ENCODE results near the gene TP53I3. TPM values are rescaled to one million over a fixed set of nuclear protein-coding genes. Genes with fewer than 3 reads are reported as not detected.

The TP53I3 gene
- total RNA-seq, 1 donor from 2014 or later = 38.3 TPM

GRCh38 chr2:24050041-24050979 lies 34.3 kb downstream of the TP53I3 start:
- peak; percentile 36 for DNase-seq (ENCODE audit: low read depth, low spot score)
- Mint-ChIP-seq H3K4me3 (no peak overlapping the region), H3K27ac (ENCODE audit: unreplicated experiment) (no peak overlapping the region), H3K27me3 (ENCODE audit: low read depth) (no peaks in the 10 kb centered on the region), H3K4me1 (peaks cover 20% of the 10 kb centered on the region), H3K36me3 (ENCODE audit: low read depth) (no peaks in the 10 kb centered on the region), H3K9me3 (no peaks in the 10 kb centered on the region)
- no peak for TF ChIP-seq CTCF (conservative IDR thresholded peaks at IDR 0.05)

DNA sequence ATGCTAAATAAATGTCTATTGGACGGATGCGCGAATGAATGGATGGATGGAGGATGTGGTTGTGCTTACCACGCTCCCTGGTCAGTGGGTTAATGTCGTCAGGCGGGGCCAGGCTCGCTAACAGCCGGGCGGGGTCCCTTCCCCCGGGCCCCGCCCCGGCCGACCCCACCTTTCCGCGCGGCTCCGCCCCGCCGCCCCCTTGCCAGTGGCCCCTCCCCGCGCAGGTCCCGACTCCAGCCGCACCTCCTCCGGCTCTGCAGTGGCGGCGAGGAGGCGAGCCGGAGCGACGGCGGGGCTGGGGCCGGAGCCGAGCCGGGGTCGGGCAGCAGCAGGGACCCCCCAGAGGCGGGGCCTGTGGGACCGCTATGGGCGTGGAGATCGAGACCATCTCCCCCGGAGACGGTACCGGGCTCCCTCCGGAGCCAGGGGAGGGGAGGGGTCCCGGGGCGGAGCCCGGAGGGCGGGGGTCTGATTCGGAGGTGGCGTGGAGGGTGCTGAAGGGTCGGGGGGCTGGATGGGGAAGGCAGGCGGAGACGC lies 35.1 kb downstream of the TP53I3 start, which contains the start of gene FKBP1B:
Gene FKBP1B, plus strand, starts transcription at position 257 of the 537 bp plus-strand sequence. Its CDS starts 109 bp downstream, at position 366.
- H3K9me3 Mint-ChIP-seq = no peaks in the 10 kb centered on the region
- DNase-seq (ENCODE audit: low read depth, low spot score) = peak; percentile 73
- peaks cover 26% of the 10 kb centered on the region for H3K4me1 Mint-ChIP-seq
- H3K4me3 Mint-ChIP-seq = no peak within 1 kb of the TSS
- no peaks in the 10 kb centered on the region for H3K27me3 Mint-ChIP-seq (ENCODE audit: low read depth)
- no peak for TF ChIP-seq CTCF (conservative IDR thresholded peaks at IDR 0.05)
- no peak within 1 kb of the TSS for H3K27ac Mint-ChIP-seq (ENCODE audit: unreplicated experiment)
- no peaks in the 10 kb centered on the region for H3K36me3 Mint-ChIP-seq (ENCODE audit: low read depth)

GRCh38 chr2:24048769-24049484 lies 35.7 kb downstream of the TP53I3 start:
- no peak for TF ChIP-seq CTCF (conservative IDR thresholded peaks at IDR 0.05)
- Mint-ChIP-seq H3K36me3 (ENCODE audit: low read depth) (no peaks in the 10 kb centered on the region), H3K9me3 (no peaks in the 10 kb centered on the region), H3K4me1 (peaks cover 26% of the 10 kb centered on the region), H3K27me3 (ENCODE audit: low read depth) (no peaks in the 10 kb centered on the region), H3K4me3 (no peak overlapping the region), H3K27ac (ENCODE audit: unreplicated experiment) (no peak overlapping the region)
- DNase-seq (ENCODE audit: low read depth, low spot score) = no peak

- no peaks in the 10 kb centered on the region for H3K9me3 Mint-ChIP-seq
- no peak for DNase-seq (ENCODE audit: low read depth, low spot score)
- peaks cover 26% of the 10 kb centered on the region for H3K4me1 Mint-ChIP-seq
- H3K4me3 Mint-ChIP-seq = no peak overlapping the region
- TF ChIP-seq CTCF (conservative IDR thresholded peaks at IDR 0.05) = no peak
- no peak overlapping the region for H3K27ac Mint-ChIP-seq (ENCODE audit: unreplicated experiment)
- H3K27me3 Mint-ChIP-seq (ENCODE audit: low read depth) = no peaks in the 10 kb centered on the region
- H3K36me3 Mint-ChIP-seq (ENCODE audit: low read depth) = no peaks in the 10 kb centered on the region
Measured at GRCh38 chr2:24047703-24048033, 37.0 kb downstream of the TP53I3 start.

GRCh38 chr2:24046930-24047702 lies 37.5 kb downstream of the TP53I3 start, which contains the start of gene WDCP:
WDCP (minus strand) TSS chr2:24047391; CDS start chr2:24039494, 7,897 bp downstream.
- no peak for TF ChIP-seq CTCF (conservative IDR thresholded peaks at IDR 0.05)

More at GRCh38 chr2:24046930-24047702, 37.5 kb downstream of the TP53I3 start, which contains the start of gene WDCP:
- Mint-ChIP-seq H3K4me1 (peaks cover 26% of the 10 kb centered on the region), H3K27me3 (ENCODE audit: low read depth) (no peaks in the 10 kb centered on the region), H3K9me3 (no peaks in the 10 kb centered on the region), H3K4me3 (no peak within 1 kb of the TSS), H3K27ac (ENCODE audit: unreplicated experiment) (peak within 1 kb of the TSS; percentile 96), H3K36me3 (ENCODE audit: low read depth) (no peaks in the 10 kb centered on the region)
- peak; percentile 78 for DNase-seq (ENCODE audit: low read depth, low spot score)

Measured in neural crest cell (in vitro differentiated cells).